Measurements from ENCODE around the gene PXN.

Gene PXN

GRCh38 chr12:120292411-120292660 is 26.8 kb upstream of the PXN start (continued):
- no peak for TF ChIP-seq ZNF354C (tag by site-specific recombination; IDR thresholded peaks at IDR 0.05; ENCODE audit: borderline replicate concordance, low read depth)
- TF ChIP-seq ZFP41 (tag by site-specific recombination; IDR thresholded peaks at IDR 0.05; ENCODE audit: borderline replicate concordance) = no peak
- no peak for TF ChIP-seq ZNF701 (tag by site-specific recombination; IDR thresholded peaks at IDR 0.05)
- no peak for TF ChIP-seq EGR2 (tag by site-specific recombination; IDR thresholded peaks at IDR 0.05; ENCODE audit: low read depth)
- TF ChIP-seq ZNF292 (tag by site-specific recombination; IDR thresholded peaks at IDR 0.05; ENCODE audit: borderline replicate concordance, low read depth) = no peak
- no peak for TF ChIP-seq ZNF600 (tag by site-specific recombination; IDR thresholded peaks at IDR 0.05)
- no peak for TF ChIP-seq ZNF560 (tag by site-specific recombination; IDR thresholded peaks at IDR 0.05; ENCODE audit: borderline replicate concordance)
- 0 out of 2 replicates have a peak, but pooled peaks have one; percentile 10 for TF ChIP-seq ZNF146 (tag by site-specific recombination; IDR thresholded peaks at IDR 0.05)
- TF ChIP-seq, protein P1, sequence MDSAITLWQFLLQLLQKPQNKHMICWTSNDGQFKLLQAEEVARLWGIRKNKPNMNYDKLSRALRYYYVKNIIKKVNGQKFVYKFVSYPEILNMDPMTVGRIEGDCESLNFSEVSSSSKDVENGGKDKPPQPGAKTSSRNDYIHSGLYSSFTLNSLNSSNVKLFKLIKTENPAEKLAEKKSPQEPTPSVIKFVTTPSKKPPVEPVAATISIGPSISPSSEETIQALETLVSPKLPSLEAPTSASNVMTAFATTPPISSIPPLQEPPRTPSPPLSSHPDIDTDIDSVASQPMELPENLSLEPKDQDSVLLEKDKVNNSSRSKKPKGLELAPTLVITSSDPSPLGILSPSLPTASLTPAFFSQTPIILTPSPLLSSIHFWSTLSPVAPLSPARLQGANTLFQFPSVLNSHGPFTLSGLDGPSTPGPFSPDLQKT (IDR thresholded peaks at IDR 0.05; ENCODE audit: borderline replicate concordance, low read depth, low read length) = no peak
- no peak; the same call in 1 of the 2 replicates for TF ChIP-seq KLF1 (tag by site-specific recombination; IDR thresholded peaks at IDR 0.05)
- no peak for TF ChIP-seq ZNF747 (tag by site-specific recombination; IDR thresholded peaks at IDR 0.05)
- TF ChIP-seq ZNF175 (tag by site-specific recombination; IDR thresholded peaks at IDR 0.05) = no peak
- TF ChIP-seq ZIC2 (tag by site-specific recombination; IDR thresholded peaks at IDR 0.05) = no peak
- no peak for TF ChIP-seq ZNF514 (tag by site-specific recombination; IDR thresholded peaks at IDR 0.05)
- no peak for TF ChIP-seq ZFP37 (tag by site-specific recombination; IDR thresholded peaks at IDR 0.05)
- no peak for TF ChIP-seq ZNF223 (tag by site-specific recombination; IDR thresholded peaks at IDR 0.05)
- 0 out of 2 replicates have a peak, but pooled peaks have one; percentile 6 for TF ChIP-seq GLIS2 (tag by site-specific recombination; IDR thresholded peaks at IDR 0.05)
- TF ChIP-seq RBAK (tag by site-specific recombination; IDR thresholded peaks at IDR 0.05) = no peak
- TF ChIP-seq ZBTB11 (tag by site-specific recombination; conservative IDR thresholded peaks at IDR 0.05; ENCODE audit: low read depth) = no peak
- TF ChIP-seq ZNF843 (tag by site-specific recombination; IDR thresholded peaks at IDR 0.05) = no peak
- no peak for TF ChIP-seq SP2 (tag by site-specific recombination; IDR thresholded peaks at IDR 0.05)
- no peak for TF ChIP-seq SCRT2 (tag by site-specific recombination; IDR thresholded peaks at IDR 0.05)
- no peak for TF ChIP-seq ZNF549 (tag by site-specific recombination; IDR thresholded peaks at IDR 0.05)
- no peak for TF ChIP-seq ZNF621 (tag by site-specific recombination; IDR thresholded peaks at IDR 0.05)
- TF ChIP-seq ZNF214 (tag by site-specific recombination; IDR thresholded peaks at IDR 0.05; ENCODE audit: borderline replicate concordance) = no peak
- peak; percentile 19; the same call in 1 of the 2 replicates for TF ChIP-seq ZNF488 (tag by site-specific recombination; IDR thresholded peaks at IDR 0.05)
- TF ChIP-seq ZNF16 (tag by site-specific recombination; IDR thresholded peaks at IDR 0.05; ENCODE audit: low read depth) = no peak
- no peak for TF ChIP-seq ZNF274 (IDR thresholded peaks at IDR 0.05; ENCODE audit: low read length)
- no peak for TF ChIP-seq ZNF274 (tag by site-specific recombination; IDR thresholded peaks at IDR 0.05; ENCODE audit: borderline replicate concordance)
- no peak for TF ChIP-seq ZNF837 (tag by site-specific recombination; IDR thresholded peaks at IDR 0.05)
- TF ChIP-seq TCF7L2 (IDR thresholded peaks at IDR 0.05; ENCODE audit: borderline replicate concordance, low read depth, low read length) = no peak
- no peak; the same call in 1 of the 2 replicates for TF ChIP-seq ZBTB7A (tag by site-specific recombination; IDR thresholded peaks at IDR 0.05; ENCODE audit: low read depth)
- TF ChIP-seq ZNF37A (tag by site-specific recombination; IDR thresholded peaks at IDR 0.05) = no peak

All from HEK293 (cell line).